ENCODE data around the gene AHCYL2.

AHCYL2 gene
- 16.3 to 20.5 (median 19.7) reads per million in 3 donors for total RNA-seq

DNA sequence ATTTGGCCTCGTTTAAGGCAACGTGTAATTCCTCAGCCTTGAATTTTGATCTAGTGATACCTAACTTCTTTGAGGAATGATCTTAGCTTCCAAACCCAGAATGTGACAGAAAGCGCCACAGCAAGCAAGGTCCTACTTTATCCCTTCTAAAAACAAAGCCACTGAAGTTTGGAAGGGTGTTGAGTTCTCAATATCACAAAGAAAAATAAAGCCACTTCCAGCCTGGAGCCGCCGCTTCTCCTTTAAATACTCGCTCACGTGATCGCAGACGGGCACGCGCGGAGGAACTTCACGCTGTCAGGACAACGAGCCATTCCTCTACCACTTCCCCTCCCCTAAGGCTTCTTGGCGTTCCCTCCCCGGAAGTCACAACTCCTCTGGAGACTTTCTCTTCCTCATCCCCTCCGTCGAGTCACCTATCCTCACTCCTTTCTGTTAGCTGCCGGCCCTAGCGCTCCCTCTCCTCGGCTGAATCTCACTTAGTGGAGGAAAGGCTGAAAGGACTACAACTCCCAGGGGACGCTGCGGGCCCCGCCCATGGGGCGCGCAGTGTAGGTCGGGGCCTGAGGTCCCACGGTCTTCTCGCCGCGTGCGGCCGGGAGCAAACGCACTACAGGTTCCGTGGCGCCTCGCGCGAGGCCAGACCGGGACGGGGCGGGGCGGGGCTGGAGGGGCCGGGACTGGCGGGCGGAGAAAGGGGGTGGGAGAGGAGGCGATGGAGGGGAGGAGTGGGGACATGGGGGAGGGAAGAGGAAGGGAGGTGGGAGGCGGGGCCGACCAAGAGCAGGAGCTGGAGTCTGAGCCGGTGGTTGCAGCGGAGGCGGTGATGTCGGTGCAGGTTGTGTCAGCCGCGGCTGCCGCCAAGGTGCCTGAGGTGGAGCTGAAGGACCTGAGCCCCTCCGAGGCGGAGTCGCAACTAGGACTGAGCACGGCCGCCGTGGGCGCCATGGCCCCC lies at the start of gene AHCYL2:
Gene AHCYL2, plus strand, starts transcription at position 780 of the 955 bp plus-strand sequence.
- no peaks in the 10 kb centered on the region for H3K36me3 ChIP-seq (ENCODE audit: control insufficient read depth, insufficient read depth, low read length)
- no peaks in the 10 kb centered on the region for H3K4me1 ChIP-seq (ENCODE audit: control insufficient read depth, insufficient read depth, low read length, poor library complexity, severe bottlenecking)
- H3K27ac ChIP-seq (ENCODE audit: insufficient read depth, low read length, poor library complexity, severe bottlenecking) = peak within 1 kb of the TSS; percentile 90
- H3K4me3 ChIP-seq (ENCODE audit: insufficient read depth, low read depth, low read length, poor library complexity, severe bottlenecking) = peak within 1 kb of the TSS; percentile 84
- peak; percentile 93 to 98 (median 95) for DNase-seq
- no peaks in the 10 kb centered on the region for H3K27me3 ChIP-seq (replicated peaks; ENCODE audit: control insufficient read depth, insufficient read depth, low read length, poor library complexity, severe bottlenecking)
- H3K9me3 ChIP-seq (ENCODE audit: control insufficient read depth, low read length) = no peaks in the 10 kb centered on the region

DNA sequence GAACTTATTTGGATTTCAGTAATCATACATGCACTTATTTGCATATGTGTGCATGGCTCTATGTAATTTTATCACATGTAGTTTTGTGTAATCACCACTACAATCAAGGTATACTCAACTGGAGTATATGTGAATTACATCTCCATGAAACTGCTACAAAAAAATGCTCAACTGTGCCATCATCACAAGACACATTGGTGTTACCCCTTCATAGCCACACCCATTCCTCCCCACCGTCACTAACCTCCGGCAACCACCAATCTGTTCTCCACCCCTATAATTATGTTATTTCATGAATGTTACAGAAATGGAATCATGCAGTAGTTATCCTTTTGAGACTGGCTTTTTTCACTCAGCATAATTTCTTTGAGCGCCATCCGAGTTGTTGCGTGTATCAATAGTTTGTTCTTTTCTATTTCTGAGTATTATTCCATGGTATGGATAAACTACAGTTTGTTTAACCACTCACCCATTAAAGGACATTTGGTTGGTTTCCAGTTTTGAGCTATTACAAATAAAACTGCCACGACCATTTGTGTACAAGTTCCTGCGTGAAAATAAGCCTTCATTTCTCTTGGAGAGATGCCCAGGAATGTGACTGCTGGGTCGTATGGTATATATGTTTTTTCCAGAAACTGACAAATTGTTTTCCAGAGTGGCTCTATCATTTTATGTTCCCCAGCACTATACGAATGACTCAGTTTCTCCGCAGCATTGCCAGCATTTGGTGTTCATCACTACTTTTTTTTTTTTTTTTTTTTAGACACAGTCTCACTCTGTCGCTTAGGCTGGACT lies 47.7 kb upstream of the AHCYL2 start:
- no peak overlapping the region for H3K4me3 ChIP-seq (ENCODE audit: insufficient read depth, low read depth, low read length, poor library complexity, severe bottlenecking)

DNA sequence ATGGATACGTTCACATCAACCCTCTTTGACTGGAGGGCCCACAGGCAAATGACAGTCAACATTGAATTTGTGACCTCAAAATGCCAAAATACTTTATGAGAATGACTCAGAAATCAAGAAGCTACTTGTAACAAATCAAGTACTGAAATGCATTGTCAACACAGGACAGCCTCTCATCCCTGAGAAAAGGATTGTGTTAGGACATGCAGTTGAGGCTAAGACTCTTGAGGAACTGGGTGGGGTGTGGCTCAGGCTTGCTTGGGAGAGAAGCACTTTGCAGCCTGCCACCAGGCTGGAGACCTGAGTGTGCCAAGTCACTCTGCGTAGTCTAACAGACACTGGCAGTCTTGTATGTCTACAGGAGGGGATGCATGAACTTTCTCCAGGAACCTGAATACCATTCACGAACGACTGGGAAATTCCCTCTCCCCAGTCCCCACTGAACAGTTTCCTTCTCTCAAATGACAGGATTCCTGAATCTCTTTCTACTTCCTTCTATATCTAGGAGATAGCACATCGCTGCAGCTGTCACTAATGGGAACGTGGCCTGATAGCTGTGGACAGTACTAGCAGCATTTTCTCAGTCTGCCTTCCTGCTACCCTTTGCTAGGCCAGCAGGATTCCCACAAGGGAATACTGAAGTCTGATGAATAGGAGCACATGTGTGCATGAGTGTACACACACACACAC lies 39.7 kb upstream of the AHCYL2 start:
- peaks cover 13% of the 10 kb centered on the region for H3K27me3 ChIP-seq (replicated peaks; ENCODE audit: control insufficient read depth, insufficient read depth, low read length, poor library complexity, severe bottlenecking)
- H3K9me3 ChIP-seq (ENCODE audit: control insufficient read depth, low read length) = no peaks in the 10 kb centered on the region
- no peaks in the 10 kb centered on the region for H3K36me3 ChIP-seq (ENCODE audit: control insufficient read depth, insufficient read depth, low read length)
- H3K4me1 ChIP-seq (ENCODE audit: control insufficient read depth, insufficient read depth, low read length, poor library complexity, severe bottlenecking) = peaks cover 4% of the 10 kb centered on the region
- DNase-seq = no peak
- no peak overlapping the region for H3K4me3 ChIP-seq (ENCODE audit: insufficient read depth, low read depth, low read length, poor library complexity, severe bottlenecking)
- no peak overlapping the region for H3K27ac ChIP-seq (ENCODE audit: insufficient read depth, low read length, poor library complexity, severe bottlenecking)

More for the DNA sequence above, 47.7 kb upstream of the AHCYL2 start:
- no peak for DNase-seq
- Histone ChIP-seq H3K4me1 (ENCODE audit: control insufficient read depth, insufficient read depth, low read length, poor library complexity, severe bottlenecking) (no peaks in the 10 kb centered on the region), H3K36me3 (ENCODE audit: control insufficient read depth, insufficient read depth, low read length) (no peaks in the 10 kb centered on the region), H3K27me3 (replicated peaks; ENCODE audit: control insufficient read depth, insufficient read depth, low read length, poor library complexity, severe bottlenecking) (no peaks in the 10 kb centered on the region), H3K27ac (ENCODE audit: insufficient read depth, low read length, poor library complexity, severe bottlenecking) (no peak overlapping the region), H3K9me3 (ENCODE audit: control insufficient read depth, low read length) (no peaks in the 10 kb centered on the region)

DNA sequence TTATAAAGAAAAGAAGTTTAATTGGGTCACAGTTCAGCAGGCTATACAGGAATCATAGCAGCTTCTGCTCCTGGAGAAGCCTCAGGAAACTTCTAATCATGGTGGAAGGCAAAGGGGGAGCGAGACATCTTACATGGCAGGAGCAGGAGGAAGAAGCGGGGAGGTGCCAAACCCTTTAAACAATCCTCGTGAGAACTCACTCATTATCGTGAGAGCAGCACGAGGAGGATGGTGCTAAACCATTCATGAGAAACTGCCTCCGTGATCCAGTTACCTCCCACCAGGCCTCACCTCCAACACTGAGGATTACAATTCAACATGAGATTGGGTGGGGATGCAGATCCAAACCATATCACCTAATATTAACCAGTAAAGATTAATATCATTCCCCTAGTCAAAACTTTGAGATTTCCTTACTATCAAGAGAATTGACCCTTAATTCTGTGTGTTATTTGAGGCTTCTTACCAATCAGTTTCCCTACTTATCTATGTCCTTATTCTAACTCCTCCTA lies 38.0 kb upstream of the AHCYL2 start:
- H3K4me3 ChIP-seq (ENCODE audit: insufficient read depth, low read depth, low read length, poor library complexity, severe bottlenecking) = no peak overlapping the region
- peaks cover 4% of the 10 kb centered on the region for H3K4me1 ChIP-seq (ENCODE audit: control insufficient read depth, insufficient read depth, low read length, poor library complexity, severe bottlenecking)
- no peaks in the 10 kb centered on the region for H3K36me3 ChIP-seq (ENCODE audit: control insufficient read depth, insufficient read depth, low read length)
- no peaks in the 10 kb centered on the region for H3K9me3 ChIP-seq (ENCODE audit: control insufficient read depth, low read length)
- peaks cover 13% of the 10 kb centered on the region for H3K27me3 ChIP-seq (replicated peaks; ENCODE audit: control insufficient read depth, insufficient read depth, low read length, poor library complexity, severe bottlenecking)
- no peak overlapping the region for H3K27ac ChIP-seq (ENCODE audit: insufficient read depth, low read length, poor library complexity, severe bottlenecking)
- no peak for DNase-seq

DNA sequence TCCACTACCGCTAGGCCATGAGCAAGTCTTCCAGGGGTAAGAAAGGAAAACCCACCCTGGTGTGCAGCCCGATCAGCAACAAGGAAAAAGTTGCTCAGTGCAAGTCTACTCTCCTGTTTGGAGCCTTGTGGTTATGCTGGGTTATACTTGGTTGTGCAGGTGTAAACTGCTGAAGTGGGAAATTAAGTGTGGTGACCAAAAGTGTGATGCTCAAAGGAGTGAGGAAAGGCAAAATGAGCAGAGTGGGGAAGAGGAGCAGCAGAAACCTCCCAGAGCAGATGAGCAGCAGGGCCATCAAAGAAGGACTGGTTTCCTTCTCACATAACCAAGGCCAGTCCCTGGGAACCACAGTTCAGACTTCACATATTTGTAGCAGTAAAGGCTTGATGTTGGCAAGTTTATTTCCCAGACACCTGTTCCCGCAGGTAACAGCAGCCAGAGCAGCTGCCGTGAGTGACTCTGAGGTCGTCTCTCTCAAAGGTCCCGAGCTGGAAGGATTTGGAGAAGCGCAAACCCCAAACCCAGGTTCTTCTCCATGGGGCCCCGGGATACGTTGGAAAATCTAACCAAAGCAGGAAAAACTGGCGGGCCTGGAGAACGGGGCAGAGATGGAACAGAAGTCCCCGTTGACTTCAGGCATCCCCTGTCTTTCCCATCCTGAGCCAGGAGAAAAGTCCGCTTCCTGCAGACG lies 37.0 kb upstream of the AHCYL2 start:
- Histone ChIP-seq H3K27ac (ENCODE audit: insufficient read depth, low read length, poor library complexity, severe bottlenecking) (no peak overlapping the region), H3K4me1 (ENCODE audit: control insufficient read depth, insufficient read depth, low read length, poor library complexity, severe bottlenecking) (peaks cover 4% of the 10 kb centered on the region), H3K4me3 (ENCODE audit: insufficient read depth, low read depth, low read length, poor library complexity, severe bottlenecking) (peak overlapping the region; percentile 50), H3K9me3 (ENCODE audit: control insufficient read depth, low read length) (no peaks in the 10 kb centered on the region), H3K27me3 (replicated peaks; ENCODE audit: control insufficient read depth, insufficient read depth, low read length, poor library complexity, severe bottlenecking) (peaks cover 13% of the 10 kb centered on the region), H3K36me3 (ENCODE audit: control insufficient read depth, insufficient read depth, low read length) (no peaks in the 10 kb centered on the region)
- no peak for DNase-seq

DNA sequence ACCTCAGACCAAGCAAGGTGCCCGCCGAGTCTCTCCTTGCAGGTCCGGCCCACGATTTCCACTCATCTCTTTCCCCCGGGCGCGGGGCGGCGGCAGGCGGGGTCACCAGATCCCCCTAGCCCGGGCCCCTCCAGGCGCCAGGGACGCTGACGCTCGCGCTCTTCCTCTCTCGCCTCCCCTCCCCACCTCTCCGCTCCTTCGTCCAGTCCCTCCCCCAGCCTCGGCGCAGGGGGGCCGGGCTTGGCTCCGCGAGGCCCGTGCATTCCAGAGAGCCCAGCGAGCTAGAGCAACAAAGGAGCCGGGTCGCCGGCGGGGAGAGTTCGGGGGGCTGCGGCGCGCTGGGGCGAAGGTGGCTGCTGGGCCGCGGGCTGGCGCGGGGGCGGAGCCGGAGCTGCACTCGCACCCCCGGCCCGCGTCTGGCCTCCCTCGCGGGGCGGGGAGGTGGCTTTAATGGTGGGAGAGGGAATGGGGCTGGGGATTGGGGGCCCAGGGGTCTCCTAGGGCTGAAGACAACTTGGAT lies 36.4 kb upstream of the AHCYL2 start, which contains the start of gene SMO:
Gene SMO, plus strand, starts transcription at position 262 of the 520 bp plus-strand sequence. CDS start 519 bp downstream, outside the sequence.
- H3K4me1 ChIP-seq (ENCODE audit: control insufficient read depth, insufficient read depth, low read length, poor library complexity, severe bottlenecking) = peaks cover 4% of the 10 kb centered on the region
- no peak for DNase-seq
- no peaks in the 10 kb centered on the region for H3K36me3 ChIP-seq (ENCODE audit: control insufficient read depth, insufficient read depth, low read length)
- H3K27ac ChIP-seq (ENCODE audit: insufficient read depth, low read length, poor library complexity, severe bottlenecking) = no peak within 1 kb of the TSS
- H3K9me3 ChIP-seq (ENCODE audit: control insufficient read depth, low read length) = no peaks in the 10 kb centered on the region
- peak within 1 kb of the TSS; percentile 50 for H3K4me3 ChIP-seq (ENCODE audit: insufficient read depth, low read depth, low read length, poor library complexity, severe bottlenecking)
- H3K27me3 ChIP-seq (replicated peaks; ENCODE audit: control insufficient read depth, insufficient read depth, low read length, poor library complexity, severe bottlenecking) = peaks cover 13% of the 10 kb centered on the region

DNA sequence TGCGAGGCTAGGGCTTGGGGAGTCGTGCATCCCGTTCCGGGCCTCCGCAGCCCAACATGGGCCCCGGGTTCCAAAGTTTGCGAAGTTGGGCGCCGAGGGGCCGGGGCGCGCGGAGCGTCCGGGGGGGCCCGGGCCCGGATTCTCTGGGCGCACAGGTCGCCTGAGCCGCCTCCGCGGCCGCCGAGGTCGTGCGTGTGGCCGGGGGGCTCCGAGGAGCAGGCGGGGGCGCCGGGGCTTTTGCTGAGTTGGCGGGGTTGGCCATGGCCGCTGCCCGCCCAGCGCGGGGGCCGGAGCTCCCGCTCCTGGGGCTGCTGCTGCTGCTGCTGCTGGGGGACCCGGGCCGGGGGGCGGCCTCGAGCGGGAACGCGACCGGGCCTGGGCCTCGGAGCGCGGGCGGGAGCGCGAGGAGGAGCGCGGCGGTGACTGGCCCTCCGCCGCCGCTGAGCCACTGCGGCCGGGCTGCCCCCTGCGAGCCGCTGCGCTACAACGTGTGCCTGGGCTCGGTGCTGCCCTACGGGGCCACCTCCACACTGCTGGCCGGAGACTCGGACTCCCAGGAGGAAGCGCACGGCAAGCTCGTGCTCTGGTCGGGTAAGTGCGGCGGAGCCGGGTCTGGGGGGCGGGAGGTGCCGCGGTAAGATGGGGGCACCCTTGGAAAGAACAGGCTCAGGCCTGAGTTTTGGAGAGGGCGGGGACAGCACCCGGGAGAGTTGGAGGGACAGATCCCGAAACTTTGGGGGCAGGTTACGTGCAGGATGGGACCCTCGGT lies 35.8 kb upstream of the AHCYL2 start:
- Histone ChIP-seq H3K27ac (ENCODE audit: insufficient read depth, low read length, poor library complexity, severe bottlenecking) (no peak overlapping the region), H3K27me3 (replicated peaks; ENCODE audit: control insufficient read depth, insufficient read depth, low read length, poor library complexity, severe bottlenecking) (peaks cover 13% of the 10 kb centered on the region), H3K9me3 (ENCODE audit: control insufficient read depth, low read length) (no peaks in the 10 kb centered on the region), H3K4me3 (ENCODE audit: insufficient read depth, low read depth, low read length, poor library complexity, severe bottlenecking) (peak overlapping the region; percentile 50), H3K36me3 (ENCODE audit: control insufficient read depth, insufficient read depth, low read length) (no peaks in the 10 kb centered on the region), H3K4me1 (ENCODE audit: control insufficient read depth, insufficient read depth, low read length, poor library complexity, severe bottlenecking) (peaks cover 4% of the 10 kb centered on the region)
- DNase-seq = no peak

DNA sequence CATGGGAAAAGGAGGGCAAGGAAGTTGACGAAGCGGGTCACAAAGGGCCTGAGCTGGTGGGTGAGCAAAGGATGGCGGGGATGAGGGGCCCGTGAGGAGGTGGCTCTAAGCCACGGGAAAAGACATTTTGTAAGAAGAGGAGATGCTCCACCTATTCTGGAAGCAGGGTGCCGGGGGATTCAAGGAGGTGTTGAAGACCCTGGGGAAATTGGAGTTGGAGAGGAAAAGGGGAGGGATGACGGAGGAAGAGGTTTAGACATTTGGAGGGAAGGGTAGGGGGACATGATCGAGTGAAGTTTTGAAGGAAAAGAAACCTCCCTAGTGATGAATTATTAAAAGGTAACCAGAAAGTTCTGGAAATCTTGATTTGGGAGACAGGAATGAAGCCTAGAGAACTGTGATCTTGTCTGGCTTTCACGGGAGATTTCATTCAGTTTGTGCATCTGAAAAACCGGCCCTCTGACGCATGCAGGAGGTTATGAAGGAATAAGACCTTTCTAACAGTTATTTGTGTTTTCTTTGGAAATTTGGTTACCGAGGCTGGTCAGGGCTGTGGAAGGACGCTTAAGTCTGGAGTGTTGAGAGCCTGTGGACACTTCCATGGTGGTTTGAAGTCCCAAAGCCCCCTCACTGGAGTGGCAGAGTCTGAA lies 35.0 kb upstream of the AHCYL2 start:
- no peak overlapping the region for H3K4me3 ChIP-seq (ENCODE audit: insufficient read depth, low read depth, low read length, poor library complexity, severe bottlenecking)
- no peak overlapping the region for H3K27ac ChIP-seq (ENCODE audit: insufficient read depth, low read length, poor library complexity, severe bottlenecking)
- no peak for DNase-seq
- peaks cover 13% of the 10 kb centered on the region for H3K27me3 ChIP-seq (replicated peaks; ENCODE audit: control insufficient read depth, insufficient read depth, low read length, poor library complexity, severe bottlenecking)
- H3K4me1 ChIP-seq (ENCODE audit: control insufficient read depth, insufficient read depth, low read length, poor library complexity, severe bottlenecking) = peaks cover 4% of the 10 kb centered on the region
- H3K9me3 ChIP-seq (ENCODE audit: control insufficient read depth, low read length) = no peaks in the 10 kb centered on the region
- H3K36me3 ChIP-seq (ENCODE audit: control insufficient read depth, insufficient read depth, low read length) = no peaks in the 10 kb centered on the region

Measured in effector memory CD4-positive, alpha-beta T cell (primary cell).